ENCODE measurements around the gene PELO. TPM values are rescaled to one million over a fixed set of nuclear protein-coding genes. Genes with fewer than 3 reads are reported as not detected.

The PELO gene
- total RNA-seq, 1 donor from 2014 or later, result 18.0 TPM

DNA sequence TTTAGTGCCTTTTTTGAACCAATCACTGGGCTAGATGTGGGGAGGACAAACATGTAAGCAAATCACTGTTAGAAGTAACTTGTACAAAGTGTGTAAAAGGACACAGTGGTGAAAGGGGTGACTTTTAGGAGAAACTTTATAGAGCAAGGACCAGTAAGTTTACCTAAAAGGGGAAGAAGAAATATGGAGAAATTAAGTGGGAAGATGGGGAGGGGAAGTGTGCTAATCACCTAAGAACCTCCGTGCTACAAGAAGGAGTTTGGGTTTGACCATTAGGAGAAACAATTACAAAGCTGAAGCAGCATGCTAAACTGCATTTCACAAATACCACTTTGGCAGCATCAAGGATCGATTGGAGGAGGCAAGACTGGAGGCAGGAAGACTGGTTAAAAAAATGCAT lies 17.3 kb downstream of the PELO start:
- H3K4me3 Mint-ChIP-seq, result no peak overlapping the region
- H3K4me1 Mint-ChIP-seq (ENCODE audit: unreplicated experiment), result peaks cover 23% of the 10 kb centered on the region
- no peaks in the 10 kb centered on the region for H3K9me3 Mint-ChIP-seq
- TF ChIP-seq, protein P1, sequence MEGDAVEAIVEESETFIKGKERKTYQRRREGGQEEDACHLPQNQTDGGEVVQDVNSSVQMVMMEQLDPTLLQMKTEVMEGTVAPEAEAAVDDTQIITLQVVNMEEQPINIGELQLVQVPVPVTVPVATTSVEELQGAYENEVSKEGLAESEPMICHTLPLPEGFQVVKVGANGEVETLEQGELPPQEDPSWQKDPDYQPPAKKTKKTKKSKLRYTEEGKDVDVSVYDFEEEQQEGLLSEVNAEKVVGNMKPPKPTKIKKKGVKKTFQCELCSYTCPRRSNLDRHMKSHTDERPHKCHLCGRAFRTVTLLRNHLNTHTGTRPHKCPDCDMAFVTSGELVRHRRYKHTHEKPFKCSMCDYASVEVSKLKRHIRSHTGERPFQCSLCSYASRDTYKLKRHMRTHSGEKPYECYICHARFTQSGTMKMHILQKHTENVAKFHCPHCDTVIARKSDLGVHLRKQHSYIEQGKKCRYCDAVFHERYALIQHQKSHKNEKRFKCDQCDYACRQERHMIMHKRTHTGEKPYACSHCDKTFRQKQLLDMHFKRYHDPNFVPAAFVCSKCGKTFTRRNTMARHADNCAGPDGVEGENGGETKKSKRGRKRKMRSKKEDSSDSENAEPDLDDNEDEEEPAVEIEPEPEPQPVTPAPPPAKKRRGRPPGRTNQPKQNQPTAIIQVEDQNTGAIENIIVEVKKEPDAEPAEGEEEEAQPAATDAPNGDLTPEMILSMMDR (conservative IDR thresholded peaks at IDR 0.05), result no peak
- no peaks in the 10 kb centered on the region for H3K27me3 Mint-ChIP-seq
- peaks cover 12% of the 10 kb centered on the region for H3K36me3 Mint-ChIP-seq
- H3K27ac Mint-ChIP-seq, result no peak overlapping the region
- DNase-seq (ENCODE audit: extremely low spot score, unreplicated experiment), result no peak

DNA sequence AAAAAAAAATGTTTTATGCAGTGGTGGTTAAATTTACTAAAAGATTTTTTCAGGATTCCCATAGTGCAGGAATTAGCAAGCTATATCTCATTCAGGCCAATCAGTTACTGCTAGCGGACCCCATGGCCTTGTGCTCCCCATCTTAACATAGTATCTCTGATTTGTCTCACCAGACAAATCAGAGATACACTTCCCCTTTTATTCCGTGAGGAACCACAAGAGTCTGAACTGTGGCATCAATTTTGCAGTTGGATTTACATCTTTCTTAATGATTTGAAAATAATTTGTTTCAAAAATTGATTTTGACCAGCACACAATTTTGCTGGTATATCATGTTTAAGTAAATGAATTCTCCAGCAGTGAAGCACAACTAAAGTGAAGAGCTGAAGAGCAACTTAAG lies 17.9 kb downstream of the PELO start:
- peaks cover 12% of the 10 kb centered on the region for H3K36me3 Mint-ChIP-seq
- no peak overlapping the region for H3K27ac Mint-ChIP-seq
- no peaks in the 10 kb centered on the region for H3K27me3 Mint-ChIP-seq
- no peaks in the 10 kb centered on the region for H3K9me3 Mint-ChIP-seq
- no peak for DNase-seq (ENCODE audit: extremely low spot score, unreplicated experiment)
- no peak overlapping the region for H3K4me3 Mint-ChIP-seq
- peaks cover 23% of the 10 kb centered on the region for H3K4me1 Mint-ChIP-seq (ENCODE audit: unreplicated experiment)
- TF ChIP-seq, protein P1 (conservative IDR thresholded peaks at IDR 0.05), result no peak

DNA sequence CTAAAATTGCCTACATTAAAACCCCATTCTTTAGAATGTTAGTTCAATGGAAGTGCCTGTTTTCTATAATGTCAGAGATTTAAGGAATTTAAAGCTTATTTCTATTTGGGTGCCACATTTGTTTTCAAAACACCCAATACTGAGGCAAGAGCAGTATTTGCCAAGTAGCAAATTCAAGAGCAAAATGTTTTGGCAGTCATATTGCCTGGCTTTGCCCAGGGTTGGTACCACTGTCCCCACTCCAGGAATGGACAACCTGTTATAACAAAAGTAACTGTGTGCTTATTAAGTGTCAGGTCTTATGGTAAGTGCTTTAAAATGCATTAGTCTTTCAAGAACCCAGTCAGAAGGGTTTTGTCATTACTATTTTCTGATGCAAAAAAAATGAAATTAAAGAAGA lies 19.3 kb downstream of the PELO start:
- TF ChIP-seq, protein P1 (conservative IDR thresholded peaks at IDR 0.05), result no peak
- H3K27ac Mint-ChIP-seq, result no peak overlapping the region
- no peak overlapping the region for H3K4me3 Mint-ChIP-seq
- DNase-seq (ENCODE audit: extremely low spot score, unreplicated experiment), result no peak
- H3K27me3 Mint-ChIP-seq, result no peaks in the 10 kb centered on the region
- peaks cover 14% of the 10 kb centered on the region for H3K4me1 Mint-ChIP-seq (ENCODE audit: unreplicated experiment)
- H3K9me3 Mint-ChIP-seq, result no peaks in the 10 kb centered on the region
- H3K36me3 Mint-ChIP-seq, result peaks cover 12% of the 10 kb centered on the region

DNA sequence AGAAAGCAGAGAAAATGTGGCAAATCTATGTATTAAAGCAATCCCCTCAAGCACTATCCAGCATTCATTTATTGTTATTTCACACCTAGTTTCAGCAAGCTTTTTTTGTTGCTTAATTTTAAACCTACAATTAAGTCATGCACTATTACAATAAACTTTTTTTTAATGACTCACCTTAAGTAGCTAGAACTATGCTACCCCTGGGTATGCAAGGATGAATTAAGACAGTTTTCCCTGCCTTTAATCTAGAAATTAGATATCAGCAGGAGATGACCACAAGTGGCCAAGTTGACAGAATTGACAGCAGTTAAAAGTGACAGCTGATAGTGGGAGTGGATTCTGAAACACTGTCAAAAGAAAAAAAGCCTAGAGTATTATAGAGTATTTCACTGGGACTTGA lies 20.0 kb downstream of the PELO start:
- Mint-ChIP-seq H3K9me3 (no peaks in the 10 kb centered on the region), H3K4me3 (no peak overlapping the region), H3K36me3 (peaks cover 12% of the 10 kb centered on the region), H3K27ac (no peak overlapping the region), H3K27me3 (no peaks in the 10 kb centered on the region), H3K4me1 (ENCODE audit: unreplicated experiment) (peaks cover 14% of the 10 kb centered on the region)
- TF ChIP-seq, protein P1 (conservative IDR thresholded peaks at IDR 0.05), result no peak
- no peak for DNase-seq (ENCODE audit: extremely low spot score, unreplicated experiment)

DNA sequence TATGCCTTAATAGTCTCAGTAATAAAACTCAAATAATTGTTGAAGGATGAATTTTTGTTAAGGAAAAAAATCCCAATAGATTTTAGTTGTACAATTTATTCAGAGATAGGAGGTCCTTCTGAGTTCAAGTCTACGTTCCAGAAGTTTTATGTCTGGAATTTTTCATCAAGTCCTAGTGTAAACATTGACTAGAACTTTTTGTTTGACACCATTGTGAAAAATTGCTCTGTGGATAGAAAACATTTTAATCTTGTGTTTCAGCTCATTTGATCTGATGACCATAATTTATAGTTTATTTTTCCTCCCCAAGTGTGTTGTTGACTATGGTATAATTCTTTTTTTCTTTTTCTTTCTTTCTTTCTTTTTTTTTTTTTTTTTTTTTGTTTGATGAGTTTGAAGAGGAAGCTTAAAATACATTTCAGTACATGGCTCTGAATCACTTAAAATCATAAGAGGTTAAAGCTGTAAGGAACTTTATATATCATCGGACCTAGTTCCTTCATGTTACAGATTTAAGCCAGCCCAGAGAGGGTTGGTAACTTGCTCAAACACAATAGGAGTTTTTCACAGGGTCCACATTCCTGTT lies 20.7 kb downstream of the PELO start:
- Mint-ChIP-seq H3K4me1 (ENCODE audit: unreplicated experiment) (peaks cover 14% of the 10 kb centered on the region), H3K27me3 (no peaks in the 10 kb centered on the region), H3K4me3 (no peak overlapping the region), H3K36me3 (peaks cover 12% of the 10 kb centered on the region), H3K9me3 (no peaks in the 10 kb centered on the region), H3K27ac (no peak overlapping the region)
- no peak for DNase-seq (ENCODE audit: extremely low spot score, unreplicated experiment)
- TF ChIP-seq, protein P1 (conservative IDR thresholded peaks at IDR 0.05), result no peak

DNA sequence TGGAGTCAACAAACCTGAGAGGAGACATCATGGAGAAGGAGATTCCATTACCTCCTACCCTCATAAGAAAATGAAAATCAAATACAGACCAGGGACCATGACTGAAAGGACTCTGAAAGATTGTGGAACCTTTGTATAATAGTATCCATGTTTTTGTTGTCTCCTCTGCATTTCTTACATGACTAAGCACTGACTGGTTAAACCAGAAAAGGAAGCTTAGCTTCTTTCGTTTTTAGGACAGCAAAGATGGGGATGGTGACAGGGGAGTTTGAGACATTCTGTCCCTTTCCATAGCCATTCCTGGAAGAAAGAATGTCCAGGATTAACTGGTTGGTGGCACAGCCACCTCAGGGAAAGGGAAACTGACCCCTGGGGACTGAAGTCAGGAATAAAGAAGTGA lies 22.2 kb downstream of the PELO start:
- Mint-ChIP-seq H3K36me3 (peaks cover 5% of the 10 kb centered on the region), H3K4me1 (ENCODE audit: unreplicated experiment) (peaks cover 7% of the 10 kb centered on the region), H3K9me3 (no peaks in the 10 kb centered on the region), H3K4me3 (no peak overlapping the region), H3K27me3 (no peaks in the 10 kb centered on the region), H3K27ac (peak overlapping the region; percentile 70)
- no peak for DNase-seq (ENCODE audit: extremely low spot score, unreplicated experiment)
- TF ChIP-seq, protein P1 (conservative IDR thresholded peaks at IDR 0.05), result no peak

Data from type B pancreatic cell (in vitro differentiated cells).